ENCODE measurements around the gene GALNT16. TPM values are rescaled to one million over a fixed set of nuclear protein-coding genes. Genes with fewer than 3 reads are reported as not detected.

Gene GALNT16
- total RNA-seq, 3 donors from 2014 or later: 0.16 TPM; not detected in 2

DNA sequence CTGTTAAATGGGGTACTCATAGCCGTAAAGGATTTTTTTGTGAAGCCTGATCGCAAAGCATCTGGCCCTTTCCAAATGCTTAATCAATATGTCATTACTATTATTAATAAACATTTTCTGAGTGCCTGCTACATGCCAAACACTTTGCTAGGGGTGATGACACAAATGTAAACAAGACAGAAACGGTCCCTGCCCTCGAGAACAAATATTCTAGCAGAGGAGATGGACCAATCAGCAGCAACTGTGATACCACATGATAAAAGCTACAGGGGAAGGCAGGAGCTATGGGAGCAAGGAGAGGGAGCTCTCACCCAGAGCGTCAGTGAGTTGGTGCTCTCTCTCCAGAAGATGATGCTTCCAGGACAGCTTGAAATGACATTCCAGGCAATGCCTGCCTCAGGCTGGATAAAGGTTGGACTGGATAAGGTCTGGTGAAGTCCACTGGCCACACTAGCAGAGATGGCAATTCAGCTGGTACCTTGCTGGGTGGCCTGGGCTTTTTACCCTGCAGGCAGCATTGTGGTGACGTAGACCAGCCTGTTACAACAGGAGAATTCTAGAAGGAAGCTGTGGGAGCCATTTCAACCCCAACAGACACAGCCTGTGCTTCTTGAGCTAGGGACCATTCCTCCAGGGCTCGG, 97.1 kb downstream of the GALNT16 start:
- H3K4me1 Mint-ChIP-seq (ENCODE audit: low read depth): peaks cover 18% of the 10 kb centered on the region
- H3K36me3 Mint-ChIP-seq (ENCODE audit: insufficient read depth): no peaks in the 10 kb centered on the region
- DNase-seq (no peak), ATAC-seq (no peak)
- peaks cover 1% of the 10 kb centered on the region for H3K27me3 Mint-ChIP-seq (ENCODE audit: low read depth)
- no peak overlapping the region for H3K4me3 Mint-ChIP-seq
- H3K9me3 Mint-ChIP-seq: no peaks in the 10 kb centered on the region

DNA sequence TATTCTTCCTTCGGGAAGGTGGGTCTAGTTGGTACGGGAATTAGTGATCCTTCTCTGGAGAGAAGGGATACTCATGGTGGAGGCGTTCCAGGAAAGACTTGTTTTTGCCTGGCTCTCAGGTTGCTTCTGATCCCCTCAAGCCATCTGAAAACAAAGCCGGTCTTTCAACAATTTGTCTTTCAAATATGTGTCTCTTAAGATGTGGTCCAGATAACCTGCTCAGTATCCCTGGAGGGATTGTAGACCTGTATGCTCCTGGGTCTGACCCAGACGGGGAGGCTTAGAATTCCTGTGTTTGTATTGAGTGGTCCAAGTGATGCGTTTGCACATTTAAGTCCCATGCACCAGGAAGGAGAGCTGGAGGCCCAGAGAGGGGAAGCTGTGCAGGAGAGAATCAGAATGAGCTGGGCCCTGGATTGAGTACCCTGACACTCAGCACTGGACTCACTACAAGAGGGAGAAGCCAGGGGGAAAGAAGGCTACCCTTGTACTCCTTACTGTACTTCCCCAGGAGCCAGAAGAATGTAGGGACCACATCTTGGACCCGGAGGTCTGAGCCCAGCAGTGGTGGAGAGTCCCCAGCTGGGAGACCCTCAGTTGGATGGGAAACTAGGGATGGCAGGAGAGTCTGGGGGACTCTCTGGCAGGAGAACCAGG, 97.7 kb downstream of the GALNT16 start:
- H3K36me3 Mint-ChIP-seq (ENCODE audit: insufficient read depth): no peaks in the 10 kb centered on the region
- H3K4me1 Mint-ChIP-seq (ENCODE audit: low read depth): peaks cover 18% of the 10 kb centered on the region
- ATAC-seq (no peak), DNase-seq (no peak)
- no peak overlapping the region for H3K4me3 Mint-ChIP-seq
- H3K9me3 Mint-ChIP-seq: no peaks in the 10 kb centered on the region
- peaks cover 1% of the 10 kb centered on the region for H3K27me3 Mint-ChIP-seq (ENCODE audit: low read depth)

DNA sequence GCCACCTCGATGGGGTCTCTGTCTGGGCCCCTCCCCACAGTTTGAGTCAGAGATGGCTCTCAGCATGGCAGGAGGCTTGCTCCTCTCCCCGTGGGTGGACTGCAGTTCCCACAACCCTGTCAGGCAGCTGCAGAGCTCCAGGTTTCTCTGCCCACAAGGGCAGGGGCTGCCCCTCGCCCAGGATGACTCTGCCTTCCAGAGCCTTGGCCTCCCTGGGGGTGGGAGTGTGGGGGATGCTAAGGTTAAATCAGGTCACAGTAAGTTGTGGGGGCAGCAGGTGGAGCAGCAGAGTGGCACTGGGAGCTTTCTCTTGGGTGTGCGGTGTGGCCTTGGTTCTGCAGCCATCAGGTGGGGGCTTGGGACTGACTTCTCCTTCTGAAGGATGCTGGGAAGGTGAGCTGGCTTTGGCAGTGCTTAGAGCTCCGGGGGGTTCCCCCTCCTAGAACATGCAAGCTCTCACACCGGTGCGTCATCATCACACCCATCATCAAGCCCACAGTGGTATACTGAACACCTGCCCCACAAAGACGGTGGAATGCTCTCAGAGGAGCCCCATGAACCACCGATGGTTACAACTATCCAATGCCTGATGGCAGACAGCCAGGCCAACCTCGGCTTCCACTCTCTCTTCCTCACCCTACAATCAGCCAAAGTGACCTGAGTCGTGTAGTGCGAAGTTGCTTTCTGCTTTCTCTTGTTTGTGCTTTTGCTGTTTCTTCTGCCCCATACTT, 98.4 kb downstream of the GALNT16 start:
- DNase-seq (no peak), ATAC-seq (peak; percentile 72 to 81)
- peaks cover 18% of the 10 kb centered on the region for H3K4me1 Mint-ChIP-seq (ENCODE audit: low read depth)
- H3K36me3 Mint-ChIP-seq (ENCODE audit: insufficient read depth): no peaks in the 10 kb centered on the region
- no peak overlapping the region for H3K4me3 Mint-ChIP-seq
- peaks cover 1% of the 10 kb centered on the region for H3K27me3 Mint-ChIP-seq (ENCODE audit: low read depth)
- no peaks in the 10 kb centered on the region for H3K9me3 Mint-ChIP-seq

DNA sequence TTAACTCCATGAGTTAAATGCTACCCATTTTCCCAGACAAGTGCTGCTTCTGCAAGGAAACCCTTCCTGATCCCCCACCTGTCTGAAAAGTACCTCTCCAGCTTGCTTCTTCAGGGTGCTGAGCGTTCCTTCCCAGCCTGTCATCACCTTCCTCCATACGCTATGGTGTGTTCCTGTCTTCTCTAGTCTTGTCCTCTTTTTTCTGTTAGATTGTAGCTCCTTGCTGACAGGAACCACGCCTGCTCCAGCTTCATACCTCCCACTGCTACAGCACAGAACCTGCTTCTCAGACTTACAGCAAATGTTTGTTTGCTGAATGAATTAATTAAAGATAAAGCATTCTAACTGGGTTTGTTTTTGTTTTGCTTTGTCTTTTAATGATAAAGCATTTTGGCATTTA, 99.0 kb downstream of the GALNT16 start:
- no peaks in the 10 kb centered on the region for H3K9me3 Mint-ChIP-seq
- no peak overlapping the region for H3K4me3 Mint-ChIP-seq
- DNase-seq (no peak), ATAC-seq (no peak)
- H3K27me3 Mint-ChIP-seq (ENCODE audit: low read depth): peaks cover 1% of the 10 kb centered on the region
- H3K36me3 Mint-ChIP-seq (ENCODE audit: insufficient read depth): no peaks in the 10 kb centered on the region
- peaks cover 18% of the 10 kb centered on the region for H3K4me1 Mint-ChIP-seq (ENCODE audit: low read depth)

DNA sequence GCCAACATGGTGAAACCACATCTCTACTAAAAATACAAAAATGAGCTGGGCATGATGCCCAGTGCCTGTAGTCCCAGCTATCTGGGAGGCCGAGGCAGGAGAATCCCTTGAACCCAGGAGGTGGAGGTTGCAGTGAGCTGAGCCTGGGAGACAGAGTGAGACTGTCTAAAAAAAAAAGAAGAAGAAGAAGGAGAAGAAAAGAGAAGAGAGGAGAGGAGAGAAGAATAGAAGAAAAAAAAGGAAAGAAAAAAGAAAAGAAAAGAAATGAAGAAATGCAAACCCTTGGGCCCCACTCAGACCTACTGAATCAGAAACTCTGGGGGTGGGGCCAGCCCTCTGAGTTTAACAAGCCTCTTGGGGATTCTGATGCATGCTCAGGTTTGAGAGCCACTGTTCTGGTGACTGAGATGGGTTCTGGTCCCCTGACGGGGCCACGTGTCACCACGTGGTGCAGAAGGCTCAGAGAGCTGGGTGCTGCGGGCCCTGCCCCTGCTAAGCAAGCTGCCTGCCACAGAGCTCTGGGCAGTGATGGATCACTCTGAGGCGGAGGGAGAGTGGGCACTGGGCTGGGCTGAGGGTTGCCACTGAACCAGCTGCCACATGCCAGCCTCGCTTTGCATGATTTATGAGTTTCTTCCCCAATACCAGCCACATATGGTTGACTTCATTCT, 100.6 kb downstream of the GALNT16 start:
- peaks cover 1% of the 10 kb centered on the region for H3K27me3 Mint-ChIP-seq (ENCODE audit: low read depth)
- no peaks in the 10 kb centered on the region for H3K9me3 Mint-ChIP-seq

DNA sequence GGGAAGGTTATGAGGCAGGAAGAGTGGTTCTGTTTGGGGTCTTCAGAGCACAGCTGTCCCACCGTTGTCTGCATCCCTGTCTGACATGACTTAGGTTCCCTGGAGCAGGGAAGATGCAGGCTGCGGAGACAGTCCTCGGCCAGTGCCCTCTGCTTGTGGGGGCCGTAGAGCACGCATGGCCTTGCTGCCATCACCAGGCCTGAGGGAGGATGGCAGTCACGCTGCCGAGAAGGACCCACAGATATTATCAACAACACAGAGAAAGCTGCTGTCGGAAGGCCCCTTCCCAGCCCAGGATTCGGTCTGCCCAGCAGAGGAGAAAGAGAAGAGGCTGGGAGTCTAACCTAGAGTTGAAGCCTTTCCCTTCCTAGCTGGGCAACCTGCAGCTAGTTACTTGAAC, 103.1 kb downstream of the GALNT16 start:
- no peaks in the 10 kb centered on the region for H3K36me3 Mint-ChIP-seq (ENCODE audit: insufficient read depth)
- H3K9me3 Mint-ChIP-seq: no peaks in the 10 kb centered on the region
- DNase-seq (no peak), ATAC-seq (no peak)
- peaks cover 6% of the 10 kb centered on the region for H3K4me1 Mint-ChIP-seq (ENCODE audit: low read depth)
- H3K27me3 Mint-ChIP-seq (ENCODE audit: low read depth): peaks cover 1% of the 10 kb centered on the region
- no peak overlapping the region for H3K4me3 Mint-ChIP-seq

More for the DNA sequence above, 100.6 kb downstream of the GALNT16 start:
- DNase-seq (no peak), ATAC-seq (no peak)
- H3K4me1 Mint-ChIP-seq (ENCODE audit: low read depth): peaks cover 6% of the 10 kb centered on the region
- no peak overlapping the region for H3K4me3 Mint-ChIP-seq
- no peaks in the 10 kb centered on the region for H3K36me3 Mint-ChIP-seq (ENCODE audit: insufficient read depth)

DNA sequence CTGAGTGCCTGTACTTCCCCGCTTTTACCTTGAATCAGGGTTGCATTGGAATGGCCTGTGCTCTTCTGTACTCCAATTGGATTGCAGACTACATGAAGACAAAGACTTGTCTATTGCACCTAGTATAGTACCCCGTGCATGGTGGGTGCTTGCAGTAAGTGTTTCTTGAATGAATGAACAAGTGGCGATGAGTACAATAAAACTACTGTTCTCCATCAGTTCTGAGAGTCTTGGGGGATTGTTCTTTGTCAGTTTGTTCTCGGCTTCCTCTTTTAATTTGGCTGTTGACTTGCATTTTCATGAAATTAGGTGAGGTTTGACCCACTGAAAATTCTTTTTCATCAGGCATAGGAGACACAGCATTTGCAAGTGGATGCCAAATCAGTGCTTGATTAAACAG, 104.0 kb downstream of the GALNT16 start:
- Mint-ChIP-seq H3K36me3 (ENCODE audit: insufficient read depth) (no peaks in the 10 kb centered on the region), H3K4me1 (ENCODE audit: low read depth) (peaks cover 2% of the 10 kb centered on the region), H3K4me3 (no peak overlapping the region), H3K9me3 (no peaks in the 10 kb centered on the region), H3K27me3 (ENCODE audit: low read depth) (peaks cover 1% of the 10 kb centered on the region)
- no peak for DNase-seq
- no peak for ATAC-seq

DNA sequence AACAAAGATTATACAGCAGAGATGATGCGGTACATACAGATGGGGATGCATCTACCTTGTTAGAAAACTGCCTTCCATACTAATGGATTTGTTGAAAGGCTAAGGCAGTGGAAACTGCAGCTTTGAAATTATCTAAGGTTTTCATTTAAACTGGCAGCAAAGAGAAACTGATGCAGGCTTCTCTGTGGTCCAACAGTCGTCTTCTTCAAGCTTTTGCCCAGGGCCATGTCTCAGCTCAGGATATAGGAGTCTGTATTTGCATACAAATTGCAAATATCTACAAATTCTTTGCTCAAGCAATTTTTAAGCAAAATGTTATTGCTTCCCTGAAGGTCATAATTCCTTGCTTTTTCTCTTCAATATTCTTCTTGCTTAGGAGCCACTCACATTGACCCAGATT, 104.4 kb downstream of the GALNT16 start:
- Mint-ChIP-seq H3K9me3 (no peaks in the 10 kb centered on the region), H3K27me3 (ENCODE audit: low read depth) (peaks cover 1% of the 10 kb centered on the region)
- ATAC-seq: no peak

DNA sequence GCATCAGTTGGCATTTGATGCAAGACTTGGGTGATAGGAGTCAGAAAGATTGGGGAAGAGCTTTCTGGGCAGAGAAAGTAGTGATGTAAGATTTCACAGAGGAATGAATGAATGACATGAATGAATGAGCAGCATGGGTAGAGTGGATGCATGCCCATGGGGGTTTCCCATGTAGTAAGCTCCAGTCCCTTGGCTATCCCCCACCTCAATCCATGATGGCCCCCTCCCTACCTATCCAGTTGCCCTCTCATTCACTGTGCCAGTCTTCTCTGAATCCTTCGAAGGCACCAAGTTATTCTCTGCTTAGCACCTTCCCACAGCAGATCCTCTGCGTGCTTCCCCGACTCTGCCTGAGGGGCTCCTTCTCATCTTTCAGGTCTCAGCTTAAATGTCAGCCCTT, 106.1 kb downstream of the GALNT16 start:
- no peaks in the 10 kb centered on the region for H3K27me3 Mint-ChIP-seq (ENCODE audit: low read depth)
- H3K9me3 Mint-ChIP-seq: no peaks in the 10 kb centered on the region
- ATAC-seq: no peak
- H3K4me3 Mint-ChIP-seq: no peak overlapping the region
- no peaks in the 10 kb centered on the region for H3K4me1 Mint-ChIP-seq (ENCODE audit: low read depth)
- DNase-seq: no peak
- no peaks in the 10 kb centered on the region for H3K36me3 Mint-ChIP-seq (ENCODE audit: insufficient read depth)

More for the DNA sequence above, 104.4 kb downstream of the GALNT16 start:
- Mint-ChIP-seq H3K36me3 (ENCODE audit: insufficient read depth) (no peaks in the 10 kb centered on the region), H3K4me1 (ENCODE audit: low read depth) (no peaks in the 10 kb centered on the region), H3K4me3 (no peak overlapping the region)
- DNase-seq: no peak

DNA sequence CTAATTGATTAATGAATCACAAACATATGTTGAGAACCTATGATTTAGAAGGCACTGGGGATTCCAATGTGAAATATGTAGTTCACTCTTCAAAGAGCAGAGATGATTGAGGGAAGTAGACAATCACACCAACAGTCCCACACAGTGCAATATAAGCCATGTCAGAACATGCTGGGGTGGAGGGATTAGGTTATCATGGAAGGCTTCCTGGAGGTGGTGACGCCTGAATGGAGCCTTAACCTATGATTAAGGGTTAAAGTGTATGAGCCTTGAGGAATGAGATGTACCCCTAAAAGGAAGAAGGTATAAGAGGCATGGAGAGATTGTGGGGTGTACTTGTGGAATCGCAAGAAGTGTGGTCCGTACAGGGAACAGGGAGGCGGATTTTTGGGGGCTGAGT, 106.8 kb downstream of the GALNT16 start:
- no peaks in the 10 kb centered on the region for H3K4me1 Mint-ChIP-seq (ENCODE audit: low read depth)
- H3K9me3 Mint-ChIP-seq: no peaks in the 10 kb centered on the region
- no peaks in the 10 kb centered on the region for H3K36me3 Mint-ChIP-seq (ENCODE audit: insufficient read depth)
- ATAC-seq: no peak
- H3K27me3 Mint-ChIP-seq (ENCODE audit: low read depth): no peaks in the 10 kb centered on the region
- H3K4me3 Mint-ChIP-seq: no peak overlapping the region
- DNase-seq: no peak

DNA sequence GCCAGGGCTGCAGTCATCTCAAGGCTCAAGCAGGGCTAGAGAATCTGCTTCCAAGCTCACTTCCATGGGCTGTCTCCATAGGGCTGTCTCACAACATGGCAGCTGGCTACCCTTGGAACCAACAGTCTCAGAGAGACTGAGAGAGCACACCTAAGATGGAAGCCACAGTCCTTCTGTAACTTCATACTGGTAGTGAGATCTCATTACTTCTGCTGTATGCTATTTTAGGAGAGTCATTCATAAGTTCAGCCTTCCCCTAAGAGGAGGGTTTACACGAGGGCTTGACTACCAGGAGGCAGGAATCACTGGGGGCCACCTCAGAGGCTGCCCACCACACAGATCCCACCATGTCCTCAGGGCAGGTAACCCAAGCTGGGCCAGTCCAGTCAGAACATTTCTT, 108.4 kb downstream of the GALNT16 start:
- H3K4me1 Mint-ChIP-seq (ENCODE audit: low read depth): peaks cover 5% of the 10 kb centered on the region
- H3K4me3 Mint-ChIP-seq: no peak overlapping the region
- no peak for DNase-seq
- ATAC-seq: no peak
- H3K36me3 Mint-ChIP-seq (ENCODE audit: insufficient read depth): peaks cover 4% of the 10 kb centered on the region
- no peaks in the 10 kb centered on the region for H3K9me3 Mint-ChIP-seq
- no peaks in the 10 kb centered on the region for H3K27me3 Mint-ChIP-seq (ENCODE audit: low read depth)

DNA sequence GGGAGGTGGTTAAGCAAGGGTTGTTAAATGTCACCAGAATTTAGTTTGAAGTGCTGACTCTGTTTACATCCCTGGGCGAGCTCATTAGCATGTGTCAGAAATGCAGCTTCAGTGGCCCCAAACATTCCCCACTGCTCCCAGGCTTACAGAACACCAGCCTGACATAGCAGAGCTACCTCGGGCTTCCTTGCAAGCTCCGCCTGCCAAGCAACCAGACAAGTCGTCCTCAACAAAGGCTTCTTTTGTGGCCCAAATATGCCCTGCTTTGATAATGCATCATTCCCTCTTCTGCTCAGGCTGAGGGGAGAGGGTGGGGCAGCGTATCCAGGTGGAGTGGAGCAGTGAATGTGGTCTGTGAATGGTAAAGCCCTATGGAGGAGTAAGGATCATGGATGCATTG, 110.1 kb downstream of the GALNT16 start:
- H3K9me3 Mint-ChIP-seq: no peaks in the 10 kb centered on the region

DNA sequence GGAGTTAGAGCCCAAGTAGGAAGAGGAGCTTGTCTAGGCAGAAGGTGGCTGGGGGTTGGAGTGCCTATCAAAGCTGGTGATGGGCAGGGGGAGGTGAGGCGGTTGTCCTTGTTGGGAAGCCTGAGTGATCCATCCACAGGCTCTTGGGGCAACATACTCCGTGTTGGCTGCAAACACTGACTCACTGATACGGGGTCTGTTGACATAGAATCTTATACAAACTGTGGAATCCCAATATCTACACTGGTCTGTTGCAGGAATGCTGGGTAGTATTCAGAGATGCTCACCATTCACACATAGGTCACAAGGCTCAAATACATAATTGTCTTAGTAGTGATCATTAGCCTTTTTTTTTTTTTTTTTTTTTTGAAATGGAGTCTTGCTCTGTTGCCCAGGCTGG, 112.2 kb downstream of the GALNT16 start:
- peaks cover 32% of the 10 kb centered on the region for H3K36me3 Mint-ChIP-seq (ENCODE audit: insufficient read depth)
- no peak overlapping the region for H3K4me3 Mint-ChIP-seq
- DNase-seq (no peak), ATAC-seq (no peak)
- H3K27me3 Mint-ChIP-seq (ENCODE audit: low read depth): no peaks in the 10 kb centered on the region
- peaks cover 4% of the 10 kb centered on the region for H3K9me3 Mint-ChIP-seq
- peaks cover 10% of the 10 kb centered on the region for H3K4me1 Mint-ChIP-seq (ENCODE audit: low read depth)

More for the DNA sequence above, 110.1 kb downstream of the GALNT16 start:
- ATAC-seq (no peak), DNase-seq (no peak)
- no peak overlapping the region for H3K4me3 Mint-ChIP-seq
- peaks cover 12% of the 10 kb centered on the region for H3K36me3 Mint-ChIP-seq (ENCODE audit: insufficient read depth)
- H3K4me1 Mint-ChIP-seq (ENCODE audit: low read depth): peaks cover 10% of the 10 kb centered on the region
- H3K27me3 Mint-ChIP-seq (ENCODE audit: low read depth): no peaks in the 10 kb centered on the region

DNA sequence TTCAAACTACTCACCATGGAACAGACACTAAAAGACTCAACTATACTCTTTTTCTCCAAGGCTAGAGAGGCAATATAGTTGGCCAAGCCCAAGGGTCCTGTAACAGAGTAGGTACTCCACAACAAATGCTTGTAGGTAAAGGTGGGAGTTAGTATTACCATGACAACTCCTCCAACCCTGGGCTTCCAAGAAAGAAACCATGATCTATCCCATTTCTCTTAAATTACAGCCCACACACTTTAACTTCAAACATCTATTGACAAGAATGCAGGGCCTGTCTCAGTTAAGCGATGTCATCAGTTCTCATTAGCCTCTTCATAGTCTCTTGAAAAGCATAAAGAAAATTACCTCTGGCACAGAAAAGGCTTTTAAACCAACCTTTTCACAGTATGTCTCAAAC, 113.1 kb downstream of the GALNT16 start:
- Mint-ChIP-seq H3K4me1 (ENCODE audit: low read depth) (peaks cover 10% of the 10 kb centered on the region), H3K9me3 (peaks cover 4% of the 10 kb centered on the region), H3K36me3 (ENCODE audit: insufficient read depth) (peaks cover 34% of the 10 kb centered on the region), H3K4me3 (no peak overlapping the region), H3K27me3 (ENCODE audit: low read depth) (no peaks in the 10 kb centered on the region)
- DNase-seq (no peak), ATAC-seq (peak; percentile 49 to 55)

Measured in activated T-cell treated with anti-CD3 and anti-CD28 coated beads, Interleukin-2, amount 50 U/mL, for 4 hours (primary cell).